ENCODE results near the gene NR3C2.

DNA sequence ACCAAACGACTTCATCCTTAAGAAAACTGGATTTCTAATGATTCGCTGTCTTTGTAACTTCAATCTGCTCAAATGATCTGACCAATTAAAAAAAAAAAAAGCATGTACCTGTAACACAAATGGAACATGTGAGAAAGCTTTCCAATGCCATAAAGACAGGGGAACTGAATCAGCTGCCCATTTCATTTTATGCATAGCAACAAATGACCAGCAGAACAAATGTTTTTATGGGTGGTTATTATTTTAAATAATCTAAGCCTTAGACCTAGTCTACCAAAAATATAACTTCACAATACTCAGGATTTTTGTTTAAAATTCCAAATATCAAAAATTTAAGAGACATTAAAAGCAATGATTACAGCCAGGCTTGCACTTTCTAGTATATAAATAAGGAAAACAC is 145.7 kb downstream of the NR3C2 start:
- TF ChIP-seq EZH2 (IDR thresholded peaks at IDR 0.05; ENCODE audit: insufficient read depth, low read length): no peak
- TF ChIP-seq, protein P1, sequence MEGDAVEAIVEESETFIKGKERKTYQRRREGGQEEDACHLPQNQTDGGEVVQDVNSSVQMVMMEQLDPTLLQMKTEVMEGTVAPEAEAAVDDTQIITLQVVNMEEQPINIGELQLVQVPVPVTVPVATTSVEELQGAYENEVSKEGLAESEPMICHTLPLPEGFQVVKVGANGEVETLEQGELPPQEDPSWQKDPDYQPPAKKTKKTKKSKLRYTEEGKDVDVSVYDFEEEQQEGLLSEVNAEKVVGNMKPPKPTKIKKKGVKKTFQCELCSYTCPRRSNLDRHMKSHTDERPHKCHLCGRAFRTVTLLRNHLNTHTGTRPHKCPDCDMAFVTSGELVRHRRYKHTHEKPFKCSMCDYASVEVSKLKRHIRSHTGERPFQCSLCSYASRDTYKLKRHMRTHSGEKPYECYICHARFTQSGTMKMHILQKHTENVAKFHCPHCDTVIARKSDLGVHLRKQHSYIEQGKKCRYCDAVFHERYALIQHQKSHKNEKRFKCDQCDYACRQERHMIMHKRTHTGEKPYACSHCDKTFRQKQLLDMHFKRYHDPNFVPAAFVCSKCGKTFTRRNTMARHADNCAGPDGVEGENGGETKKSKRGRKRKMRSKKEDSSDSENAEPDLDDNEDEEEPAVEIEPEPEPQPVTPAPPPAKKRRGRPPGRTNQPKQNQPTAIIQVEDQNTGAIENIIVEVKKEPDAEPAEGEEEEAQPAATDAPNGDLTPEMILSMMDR (IDR thresholded peaks at IDR 0.05; ENCODE audit: insufficient read depth, low read depth, low read length): no peak
